ENCODE measurements around the gene SMDT1.
A peak's percentile ranks its signal among the peaks of the same experiment; 100 is the strongest.
"Not testable (repeated sequence)": the region's sequence is repeated elsewhere in the genome, so short reads cannot be mapped to it uniquely, and the experiment has no call there.

SMDT1 gene

GRCh38 chr22:42111798-42112197 is 32.3 kb downstream of the SMDT1 start:
- Histone ChIP-seq H3K4me3 (no peak overlapping the region), H4K20me1 (no peaks in the 10 kb centered on the region), H3K4me1 (peaks cover 0 to 8% (median 0%) of the 10 kb centered on the region in 10 experiments; a peak in 4 of 20 replicates), H3K27ac (no peak overlapping the region), H3K27me3 (no peaks in the 10 kb centered on the region), H3K4me2 (peak overlapping the region in 1 of 11 experiments; percentile 6; a peak in 1 of 22 replicates), H3K9me3 (replicated peaks in 1 of 11) (peaks cover 31 to 36% (median 31%) of the 10 kb centered on the region in 11 experiments), H3K36me3 (peaks cover 12 to 31% (median 23%) of the 10 kb centered on the region in 11 experiments; a peak in 20 of 22 replicates), H3K9ac (no peak overlapping the region)
- TF ChIP-seq Cebpa-rat (IDR thresholded peaks at IDR 0.05): no peak

- Histone ChIP-seq H3K36me3 (peaks cover 12 to 36% (median 25%) of the 10 kb centered on the region in 11 experiments; a peak in 20 of 22 replicates), H3K9me3 (replicated peaks in 1 of 11) (peaks cover 36 to 44% (median 41%) of the 10 kb centered on the region in 11 experiments)
- H3K27me3 ChIP-seq, H4K20me1 ChIP-seq, H3K4me2 ChIP-seq, H3K9ac ChIP-seq, H3K4me1 ChIP-seq, H3K27ac ChIP-seq, H3K4me3 ChIP-seq: not testable (repeated sequence)
These were observed 33.3 kb downstream of the SMDT1 start for GRCh38 chr22:42112793-42113192.

- TF ChIP-seq Cebpa-rat (IDR thresholded peaks at IDR 0.05): no peak
- Histone ChIP-seq H3K27me3 (no peaks in the 10 kb centered on the region), H3K4me1 (peaks cover 1 to 18% (median 7%) of the 10 kb centered on the region in 10 experiments), H4K20me1 (no peaks in the 10 kb centered on the region), H3K9ac (no peak overlapping the region), H3K27ac (no peak overlapping the region), H3K4me2 (no peak overlapping the region), H3K36me3 (peaks cover 9 to 36% (median 25%) of the 10 kb centered on the region in 11 experiments; a peak in 20 of 22 replicates), H3K9me3 (replicated peaks in 1 of 11) (peaks cover 36 to 46% (median 41%) of the 10 kb centered on the region in 11 experiments), H3K4me3 (peak overlapping the region in 4 of 10 experiments; percentile 5 to 28 (median 14); a peak in 4 of 20 replicates)
These were observed 35.2 kb downstream of the SMDT1 start for GRCh38 chr22:42114721-42115120.

- H3K27me3 ChIP-seq, H3K27ac ChIP-seq, H3K9ac ChIP-seq, H4K20me1 ChIP-seq, H3K4me2 ChIP-seq: not testable (repeated sequence)
- peaks cover 36 to 46% (median 41%) of the 10 kb centered on the region in 11 experiments for H3K9me3 ChIP-seq (replicated peaks in 1 of 11)
- peaks cover 8 to 25% (median 14%) of the 10 kb centered on the region in 10 experiments for H3K4me1 ChIP-seq
- peaks cover 9 to 36% (median 25%) of the 10 kb centered on the region in 11 experiments; a peak in 20 of 22 replicates for H3K36me3 ChIP-seq
- H3K4me3 ChIP-seq: peak overlapping the region in 3 of 10 experiments; percentile 9 to 28 (median 18); a peak in 4 of 20 replicates
These were observed 35.9 kb downstream of the SMDT1 start for GRCh38 chr22:42115420-42115830.

GRCh38 chr22:42116848-42117424 is 37.4 kb downstream of the SMDT1 start:
- no peak for TF ChIP-seq Cebpa-rat (IDR thresholded peaks at IDR 0.05)
- H3K9me3 ChIP-seq (replicated peaks in 1 of 11): peaks cover 36 to 46% (median 41%) of the 10 kb centered on the region in 11 experiments
- H3K4me2 ChIP-seq: no peak overlapping the region

GRCh38 chr22:42120231-42121021 is 40.9 kb downstream of the SMDT1 start:
- H3K9me3 ChIP-seq (replicated peaks in 1 of 11): peaks cover 19 to 26% (median 24%) of the 10 kb centered on the region in 11 experiments
- H3K27ac ChIP-seq: peak overlapping the region in 9 of 11 experiments; percentile 43 to 77 (median 61); a peak in 18 of 22 replicates
- H3K9ac ChIP-seq: peak overlapping the region in 8 of 11 experiments; percentile 18 to 63 (median 54); a peak in 15 of 22 replicates
- peak overlapping the region in 9 of 10 experiments; percentile 5 to 45 (median 40); a peak in 14 of 20 replicates for H3K4me3 ChIP-seq
- not testable (repeated sequence) for H3K27me3 ChIP-seq, H4K20me1 ChIP-seq
- H3K4me2 ChIP-seq: peak overlapping the region; percentile 76 to 92 (median 84)
- H3K36me3 ChIP-seq: peaks cover under 1 to 19% (median 15%) of the 10 kb centered on the region in 11 experiments; a peak in 18 of 22 replicates
- peaks cover 18 to 47% (median 40%) of the 10 kb centered on the region in 10 experiments for H3K4me1 ChIP-seq
- 0 out of 22 replicates have a peak, but pooled peaks of 1 of the 11 experiments have one; percentile 8 for TF ChIP-seq Cebpa-rat (IDR thresholded peaks at IDR 0.05)

More at GRCh38 chr22:42116848-42117424, 37.4 kb downstream of the SMDT1 start:
- Histone ChIP-seq H3K36me3 (peaks cover 9 to 36% (median 25%) of the 10 kb centered on the region in 11 experiments; a peak in 20 of 22 replicates), H4K20me1 (no peaks in the 10 kb centered on the region), H3K4me1 (peaks cover 18 to 37% (median 29%) of the 10 kb centered on the region in 10 experiments), H3K27me3 (no peaks in the 10 kb centered on the region), H3K27ac (no peak overlapping the region), H3K4me3 (no peak overlapping the region), H3K9ac (no peak overlapping the region)

- not testable (repeated sequence) for H3K4me2 ChIP-seq; H3K4me3 ChIP-seq; H3K9ac ChIP-seq; H3K27me3 ChIP-seq; H3K27ac ChIP-seq; H4K20me1 ChIP-seq; H3K36me3 ChIP-seq; H3K9me3 ChIP-seq (replicated peaks in 1 of 11)
- peaks cover 18 to 46% (median 40%) of the 10 kb centered on the region in 10 experiments for H3K4me1 ChIP-seq
These were observed 44.0 kb downstream of the SMDT1 start for GRCh38 chr22:42123529-42123928.

- Histone ChIP-seq H4K20me1 (no peaks in the 10 kb centered on the region), H3K27me3 (no peaks in the 10 kb centered on the region), H3K36me3 (no peaks in the 10 kb centered on the region), H3K9me3 (replicated peaks in 1 of 11) (no peaks in the 10 kb centered on the region), H3K27ac (no peak overlapping the region), H3K4me2 (no peak overlapping the region), H3K4me3 (no peak overlapping the region), H3K4me1 (peaks cover 0 to 9% (median 8%) of the 10 kb centered on the region in 10 experiments; a peak in 16 of 20 replicates), H3K9ac (no peak overlapping the region)
- TF ChIP-seq Cebpa-rat (IDR thresholded peaks at IDR 0.05): no peak
These were observed 48.1 kb downstream of the SMDT1 start for GRCh38 chr22:42127606-42128005.

- H3K9me3 ChIP-seq (replicated peaks in 1 of 11); H3K27ac ChIP-seq; H3K4me1 ChIP-seq; H3K4me2 ChIP-seq; H3K9ac ChIP-seq; H4K20me1 ChIP-seq; H3K27me3 ChIP-seq; H3K4me3 ChIP-seq; H3K36me3 ChIP-seq: not testable (repeated sequence)
These were observed 48.5 kb downstream of the SMDT1 start for GRCh38 chr22:42128007-42128406.

- H3K4me3 ChIP-seq; H3K36me3 ChIP-seq; H3K27ac ChIP-seq; H3K9me3 ChIP-seq (replicated peaks in 1 of 11); H3K9ac ChIP-seq; H3K27me3 ChIP-seq; H4K20me1 ChIP-seq; H3K4me2 ChIP-seq: not testable (repeated sequence)
- H3K4me1 ChIP-seq: peaks cover 0 to 17% (median 12%) of the 10 kb centered on the region in 10 experiments; a peak in 14 of 20 replicates
These were observed 49.5 kb downstream of the SMDT1 start for GRCh38 chr22:42128776-42129694.

- not testable (repeated sequence) for H3K4me3 ChIP-seq; H3K9me3 ChIP-seq (replicated peaks in 1 of 11); H3K27ac ChIP-seq; H3K4me2 ChIP-seq; H3K36me3 ChIP-seq; H3K27me3 ChIP-seq; H4K20me1 ChIP-seq; H3K9ac ChIP-seq
- peaks cover 0 to 29% (median 24%) of the 10 kb centered on the region in 10 experiments; a peak in 14 of 20 replicates for H3K4me1 ChIP-seq
These were observed 50.7 kb downstream of the SMDT1 start for GRCh38 chr22:42130182-42130581.

Measured in BLaER1 treated with 17β-estradiol and CSF1 and Interleukin-3, amounts not matched to agents 10 nM and 100 nM (cell line).